Measurements from ENCODE around the gene FAM131B.
A peak's percentile ranks its signal among the peaks of the same experiment; 100 is the strongest.

Gene FAM131B

GRCh38 chr7:143373255-143373794 lies 10.8 kb upstream of the FAM131B start:
- TF ChIP-seq JUND (IDR thresholded peaks at IDR 0.05; ENCODE audit: low read depth) = no peak
- in situ Hi-C loops (cut with HindIII; ENCODE audit: low pct_unique_long_range_greater_than_20kb, low sequenced_read_pairs) = no loop called here
- DNase-seq (ENCODE audit: low read depth in 1 of 2, low spot score in 1 of 2) = no peak

GRCh38 chr7:143372070-143372469 lies 9.6 kb upstream of the FAM131B start:
- in situ Hi-C loops (cut with HindIII; ENCODE audit: low pct_unique_long_range_greater_than_20kb, low sequenced_read_pairs) = no loop called here
- TF ChIP-seq JUND (IDR thresholded peaks at IDR 0.05; ENCODE audit: low read depth) = no peak
- peak in 1 of 2 experiments; percentile 19 for DNase-seq (ENCODE audit: low read depth in 1 of 2, low spot score in 1 of 2)

DNA sequence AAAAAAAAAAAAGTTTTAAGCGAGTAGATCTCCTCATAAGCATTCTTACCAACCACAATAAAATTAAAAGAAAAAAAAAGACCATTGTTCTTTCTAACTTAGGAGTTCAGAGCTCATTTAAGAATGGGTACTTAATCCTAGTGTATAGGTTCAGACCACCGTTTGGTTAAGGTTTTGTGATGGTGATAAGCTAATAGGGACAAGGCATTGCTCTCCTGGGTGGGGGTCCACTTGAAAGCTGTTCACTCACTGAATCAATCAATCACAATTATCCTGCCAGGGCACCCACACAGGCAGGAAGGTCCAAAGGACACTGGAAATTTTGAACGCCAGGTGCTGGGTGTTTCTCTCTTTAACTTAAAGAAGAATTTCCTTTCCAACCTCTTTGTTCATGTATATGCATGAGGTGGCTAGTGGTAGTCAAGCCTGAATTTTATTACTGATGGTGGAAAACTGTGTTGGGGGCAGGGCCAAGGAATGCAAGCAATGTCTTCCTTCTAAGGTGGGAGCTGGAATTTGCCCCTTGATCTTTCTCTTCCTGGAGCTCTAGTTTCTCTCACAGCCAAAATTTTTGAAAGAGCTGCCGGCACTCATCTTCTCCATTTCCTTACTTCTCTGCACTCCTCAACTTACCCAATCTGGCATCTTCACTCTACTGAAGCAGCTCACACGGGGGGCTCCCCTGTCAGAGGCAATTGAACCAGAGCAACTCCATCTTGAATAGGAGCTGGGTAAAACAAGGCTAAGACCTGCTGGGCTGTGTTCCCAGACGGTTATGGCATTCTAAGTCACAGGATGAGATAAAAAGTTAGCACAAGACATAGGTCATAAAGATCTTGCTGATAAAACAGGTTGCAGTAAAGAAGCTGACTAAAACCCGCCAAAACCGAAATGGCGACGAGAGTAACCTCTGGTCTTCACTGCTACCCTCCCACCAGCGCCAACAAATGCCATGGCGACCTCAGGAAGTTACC lies 7.5 kb upstream of the FAM131B start:
- in situ Hi-C loops (cut with HindIII; ENCODE audit: low pct_unique_long_range_greater_than_20kb, low sequenced_read_pairs) = no loop called here
- TF ChIP-seq JUND (IDR thresholded peaks at IDR 0.05; ENCODE audit: low read depth) = no peak
- DNase-seq (ENCODE audit: low read depth in 1 of 2, low spot score in 1 of 2) = no peak

DNA sequence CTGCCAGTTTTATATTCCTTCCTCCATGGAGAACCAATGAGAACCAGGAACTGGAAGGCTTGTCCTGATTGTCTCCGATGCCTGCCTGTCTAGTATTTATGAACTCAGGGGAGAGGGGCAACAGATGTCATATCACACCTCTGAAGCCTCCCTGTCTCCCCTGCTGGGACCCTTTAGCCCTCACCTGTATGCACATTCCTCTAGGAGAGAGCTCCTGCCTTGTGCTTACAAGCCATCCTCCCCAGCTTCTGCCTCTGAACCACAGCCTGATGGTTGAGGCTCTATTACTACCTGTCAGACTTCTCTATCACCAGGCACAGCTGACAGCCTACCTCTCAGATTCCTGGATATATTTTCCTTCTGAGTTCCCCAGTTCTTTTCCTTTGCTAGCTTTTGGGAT lies 5.9 kb upstream of the FAM131B start:
- no peak for DNase-seq (ENCODE audit: low read depth in 1 of 2, low spot score in 1 of 2)
- no peak for TF ChIP-seq JUND (IDR thresholded peaks at IDR 0.05; ENCODE audit: low read depth)
- in situ Hi-C loops (cut with HindIII; ENCODE audit: low pct_unique_long_range_greater_than_20kb, low sequenced_read_pairs) = no loop called here

DNA sequence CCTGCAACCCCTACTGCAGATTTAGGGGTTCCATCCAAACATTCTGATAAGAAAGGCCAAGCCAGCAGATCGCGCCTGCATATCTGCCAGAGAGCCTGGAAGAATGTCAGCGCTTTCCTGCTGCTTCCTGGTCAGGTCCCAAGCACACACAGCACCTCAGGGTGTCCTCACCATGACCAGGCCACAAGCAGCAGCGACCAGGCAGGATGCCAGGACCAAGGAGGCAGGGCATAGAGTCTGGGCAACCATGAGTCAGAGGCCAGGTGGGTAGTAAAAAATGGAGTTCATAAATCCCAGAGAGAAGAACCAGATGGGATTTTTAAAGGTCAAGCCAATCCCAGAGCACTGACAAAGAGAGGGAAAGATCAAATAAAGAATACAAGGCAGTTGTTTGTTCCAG lies 5.5 kb upstream of the FAM131B start:
- no peak for TF ChIP-seq JUND (IDR thresholded peaks at IDR 0.05; ENCODE audit: low read depth)
- in situ Hi-C loops (cut with HindIII; ENCODE audit: low pct_unique_long_range_greater_than_20kb, low sequenced_read_pairs) = no loop called here
- DNase-seq (ENCODE audit: low read depth in 1 of 2, low spot score in 1 of 2) = peak in 1 of 2 experiments; percentile 52

- TF ChIP-seq JUND (IDR thresholded peaks at IDR 0.05; ENCODE audit: low read depth) = no peak
- in situ Hi-C loops (cut with HindIII; ENCODE audit: low pct_unique_long_range_greater_than_20kb, low sequenced_read_pairs) = no loop called here
- DNase-seq (ENCODE audit: low read depth in 1 of 2, low spot score in 1 of 2) = no peak
Measured at GRCh38 chr7:143363016-143363937, 764 bp upstream of the FAM131B start.

GRCh38 chr7:143361552-143362130 lies 872 bp downstream of the FAM131B start:
- no peak for DNase-seq (ENCODE audit: low read depth in 1 of 2, low spot score in 1 of 2)
- TF ChIP-seq JUND (IDR thresholded peaks at IDR 0.05; ENCODE audit: low read depth) = no peak
- in situ Hi-C loops (cut with HindIII; ENCODE audit: low pct_unique_long_range_greater_than_20kb, low sequenced_read_pairs) = no loop called here

- in situ Hi-C loops (cut with HindIII; ENCODE audit: low pct_unique_long_range_greater_than_20kb, low sequenced_read_pairs) = no loop called here
- DNase-seq (ENCODE audit: low read depth in 1 of 2, low spot score in 1 of 2) = no peak
- no peak for TF ChIP-seq JUND (IDR thresholded peaks at IDR 0.05; ENCODE audit: low read depth)
Measured at GRCh38 chr7:143360788-143361551, 1.5 kb downstream of the FAM131B start.

DNA sequence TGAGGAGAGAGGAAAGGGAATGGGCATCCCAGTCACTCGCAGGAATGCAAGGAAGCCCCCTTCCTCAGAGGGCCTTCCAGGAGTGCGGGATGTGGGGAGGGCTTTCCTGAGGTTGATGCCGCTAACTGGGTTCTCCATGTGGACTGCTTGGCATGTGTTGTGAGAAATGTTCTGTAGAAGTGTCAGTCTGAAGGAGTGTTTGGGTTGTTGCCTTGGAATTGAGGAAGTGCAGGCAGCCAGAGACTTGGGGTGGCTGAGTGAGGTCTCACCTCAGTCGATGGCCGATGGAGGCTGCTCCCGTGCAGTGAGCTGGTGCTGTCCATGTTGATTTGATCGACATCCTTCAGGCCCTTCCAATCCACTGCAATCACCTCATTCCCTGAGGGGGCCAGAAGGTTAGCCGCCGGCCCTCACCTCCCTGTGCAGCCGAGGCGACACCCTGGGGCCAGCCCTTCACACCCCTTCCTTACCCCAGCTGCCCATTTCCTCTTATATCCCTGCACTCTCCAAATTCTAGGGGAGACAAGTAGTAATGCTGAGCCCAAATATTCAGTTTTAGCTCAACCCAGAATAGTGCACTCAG lies 2.7 kb downstream of the FAM131B start:
- no peak for TF ChIP-seq JUND (IDR thresholded peaks at IDR 0.05; ENCODE audit: low read depth)
- in situ Hi-C loops (cut with HindIII; ENCODE audit: low pct_unique_long_range_greater_than_20kb, low sequenced_read_pairs) = no loop called here
- DNase-seq (ENCODE audit: low read depth in 1 of 2, low spot score in 1 of 2) = no peak

GRCh38 chr7:143358626-143359025 lies 3.9 kb downstream of the FAM131B start:
- in situ Hi-C loops (cut with HindIII; ENCODE audit: low pct_unique_long_range_greater_than_20kb, low sequenced_read_pairs) = no loop called here
- TF ChIP-seq JUND (IDR thresholded peaks at IDR 0.05; ENCODE audit: low read depth) = no peak

GRCh38 chr7:143356414-143357050 lies 6.0 kb downstream of the FAM131B start:
- no peak for DNase-seq (ENCODE audit: low read depth in 1 of 2, low spot score in 1 of 2)
- TF ChIP-seq JUND (IDR thresholded peaks at IDR 0.05; ENCODE audit: low read depth) = no peak
- in situ Hi-C loops (cut with HindIII; ENCODE audit: low pct_unique_long_range_greater_than_20kb, low sequenced_read_pairs) = no loop called here

More at GRCh38 chr7:143358626-143359025, 3.9 kb downstream of the FAM131B start:
- no peak for DNase-seq (ENCODE audit: low read depth in 1 of 2, low spot score in 1 of 2)

All from T47D (cell line).